ENCODE results near the gene LRMDA.

LRMDA gene

DNA sequence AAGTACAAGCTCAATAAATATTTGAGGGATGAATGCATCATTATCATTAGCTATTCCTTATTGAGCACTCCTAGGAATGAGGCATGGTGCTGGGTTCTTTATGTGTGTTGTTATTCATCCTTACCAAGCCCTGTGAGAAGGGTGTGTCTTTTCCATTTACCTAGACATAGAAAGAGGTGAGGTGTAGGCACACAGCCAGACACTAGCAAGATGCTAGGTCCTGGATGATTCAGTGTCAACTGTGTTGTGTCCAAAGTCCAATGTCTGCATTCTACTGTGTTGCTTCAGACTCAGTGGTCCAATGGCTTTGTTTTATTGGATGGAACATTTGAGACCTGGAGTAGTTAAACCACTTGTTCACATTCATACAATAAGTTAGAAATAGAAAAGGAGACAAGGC, 605.5 kb downstream of the LRMDA start:
- no peaks in the 10 kb centered on the region for H3K9me3 ChIP-seq (ENCODE audit: insufficient read depth, low read depth, low read length)
- TF ChIP-seq, protein P1, sequence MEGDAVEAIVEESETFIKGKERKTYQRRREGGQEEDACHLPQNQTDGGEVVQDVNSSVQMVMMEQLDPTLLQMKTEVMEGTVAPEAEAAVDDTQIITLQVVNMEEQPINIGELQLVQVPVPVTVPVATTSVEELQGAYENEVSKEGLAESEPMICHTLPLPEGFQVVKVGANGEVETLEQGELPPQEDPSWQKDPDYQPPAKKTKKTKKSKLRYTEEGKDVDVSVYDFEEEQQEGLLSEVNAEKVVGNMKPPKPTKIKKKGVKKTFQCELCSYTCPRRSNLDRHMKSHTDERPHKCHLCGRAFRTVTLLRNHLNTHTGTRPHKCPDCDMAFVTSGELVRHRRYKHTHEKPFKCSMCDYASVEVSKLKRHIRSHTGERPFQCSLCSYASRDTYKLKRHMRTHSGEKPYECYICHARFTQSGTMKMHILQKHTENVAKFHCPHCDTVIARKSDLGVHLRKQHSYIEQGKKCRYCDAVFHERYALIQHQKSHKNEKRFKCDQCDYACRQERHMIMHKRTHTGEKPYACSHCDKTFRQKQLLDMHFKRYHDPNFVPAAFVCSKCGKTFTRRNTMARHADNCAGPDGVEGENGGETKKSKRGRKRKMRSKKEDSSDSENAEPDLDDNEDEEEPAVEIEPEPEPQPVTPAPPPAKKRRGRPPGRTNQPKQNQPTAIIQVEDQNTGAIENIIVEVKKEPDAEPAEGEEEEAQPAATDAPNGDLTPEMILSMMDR (conservative IDR thresholded peaks at IDR 0.05; ENCODE audit: low read length): no peak
- no peak for TF ChIP-seq EZH2phosphoT487 (IDR thresholded peaks at IDR 0.05; ENCODE audit: borderline replicate concordance)
- H3K79me2 ChIP-seq (ENCODE audit: insufficient read depth, low read length): no peaks in the 10 kb centered on the region
- no peak overlapping the region for H3K4me3 ChIP-seq (ENCODE audit: low read length, poor library complexity, severe bottlenecking)
- no peaks in the 10 kb centered on the region for H3K27me3 ChIP-seq (ENCODE audit: insufficient read depth, low read length, poor library complexity, severe bottlenecking)
- H4K20me1 ChIP-seq (ENCODE audit: insufficient read depth, low read length, poor library complexity, severe bottlenecking): no peaks in the 10 kb centered on the region
- no peaks in the 10 kb centered on the region for H3K4me1 ChIP-seq (ENCODE audit: insufficient read depth, low read length, poor library complexity, severe bottlenecking)
- no peak overlapping the region for H2AFZ ChIP-seq (ENCODE audit: low read length)
- H3K9ac ChIP-seq (ENCODE audit: low read depth, low read length, poor library complexity, severe bottlenecking): no peak overlapping the region
- H3K4me2 ChIP-seq (ENCODE audit: low read depth, low read length, poor library complexity, severe bottlenecking): no peak overlapping the region
- no peaks in the 10 kb centered on the region for H3K9me2 ChIP-seq (replicated peaks; ENCODE audit: low read depth, low read length)
- no peaks in the 10 kb centered on the region for H3F3A ChIP-seq (ENCODE audit: low read depth)
- no peaks in the 10 kb centered on the region for H3K36me3 ChIP-seq (ENCODE audit: insufficient read depth, low read length)

DNA sequence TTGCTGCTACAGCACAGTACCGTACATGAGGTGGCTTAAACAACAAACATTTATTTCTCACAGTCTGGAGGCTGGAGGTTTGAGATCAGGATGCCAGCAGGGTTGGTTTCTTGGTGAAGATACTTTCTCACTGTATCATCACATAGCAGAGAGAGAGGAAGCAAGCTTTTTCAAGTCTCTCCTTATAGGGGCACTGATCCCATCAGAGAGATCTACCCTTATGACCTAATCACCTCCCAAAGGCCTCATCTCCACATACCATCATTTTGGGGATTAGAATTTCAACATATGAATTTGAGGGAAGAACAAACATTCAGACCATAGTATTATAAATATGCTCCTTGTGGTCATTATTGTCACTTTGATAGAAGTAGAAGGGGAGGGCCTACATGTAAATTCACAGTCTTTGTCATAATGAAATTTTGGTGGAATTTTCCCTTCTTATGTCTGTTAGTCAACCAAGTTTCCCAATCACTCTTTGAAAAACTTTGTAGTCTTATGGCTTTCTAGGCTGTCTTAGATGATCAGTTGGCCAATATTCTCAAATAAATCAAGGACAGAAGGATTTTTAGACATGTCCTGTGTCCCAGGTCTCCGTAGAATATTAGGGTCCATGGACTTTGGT, 606.2 kb downstream of the LRMDA start:
- no peaks in the 10 kb centered on the region for H4K20me1 ChIP-seq (ENCODE audit: insufficient read depth, low read length, poor library complexity, severe bottlenecking)
- no peaks in the 10 kb centered on the region for H3K9me2 ChIP-seq (replicated peaks; ENCODE audit: low read depth, low read length)
- H3K9ac ChIP-seq (ENCODE audit: low read depth, low read length, poor library complexity, severe bottlenecking): no peak overlapping the region
- no peaks in the 10 kb centered on the region for H3K27me3 ChIP-seq (ENCODE audit: insufficient read depth, low read length, poor library complexity, severe bottlenecking)
- H3K4me1 ChIP-seq (ENCODE audit: insufficient read depth, low read length, poor library complexity, severe bottlenecking): no peaks in the 10 kb centered on the region
- H3K9me3 ChIP-seq (ENCODE audit: insufficient read depth, low read depth, low read length): no peaks in the 10 kb centered on the region
- no peaks in the 10 kb centered on the region for H3F3A ChIP-seq (ENCODE audit: low read depth)
- H2AFZ ChIP-seq (ENCODE audit: low read length): no peak overlapping the region
- H3K4me2 ChIP-seq (ENCODE audit: low read depth, low read length, poor library complexity, severe bottlenecking): no peak overlapping the region
- no peak for TF ChIP-seq EZH2phosphoT487 (IDR thresholded peaks at IDR 0.05; ENCODE audit: borderline replicate concordance)
- TF ChIP-seq, protein P1 (conservative IDR thresholded peaks at IDR 0.05; ENCODE audit: low read length): no peak
- H3K79me2 ChIP-seq (ENCODE audit: insufficient read depth, low read length): no peaks in the 10 kb centered on the region
- no peak overlapping the region for H3K4me3 ChIP-seq (ENCODE audit: low read length, poor library complexity, severe bottlenecking)
- H3K36me3 ChIP-seq (ENCODE audit: insufficient read depth, low read length): no peaks in the 10 kb centered on the region

DNA sequence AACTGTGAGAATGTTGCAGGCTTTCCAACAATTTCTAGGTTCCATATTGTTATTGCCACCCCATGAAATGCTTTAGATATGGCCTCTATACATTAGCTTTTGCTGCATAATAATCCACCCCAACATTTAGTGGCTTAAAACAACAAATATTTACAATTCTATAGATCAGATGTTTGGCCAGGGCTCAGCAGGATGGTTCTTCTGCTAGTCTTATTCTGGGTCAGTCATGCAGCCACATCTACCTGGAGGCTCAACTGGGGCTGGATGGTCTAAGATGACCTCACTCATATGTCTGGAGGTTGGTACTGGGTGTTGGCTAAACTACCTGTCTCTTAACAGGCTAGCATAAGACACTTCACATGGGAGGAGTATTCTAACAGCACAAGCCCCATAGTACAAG, 607.3 kb downstream of the LRMDA start:
- Histone ChIP-seq H3F3A (ENCODE audit: low read depth) (no peaks in the 10 kb centered on the region), H3K36me3 (ENCODE audit: insufficient read depth, low read length) (no peaks in the 10 kb centered on the region), H3K4me1 (ENCODE audit: insufficient read depth, low read length, poor library complexity, severe bottlenecking) (no peaks in the 10 kb centered on the region), H3K27me3 (ENCODE audit: insufficient read depth, low read length, poor library complexity, severe bottlenecking) (no peaks in the 10 kb centered on the region), H2AFZ (ENCODE audit: low read length) (no peak overlapping the region), H3K4me2 (ENCODE audit: low read depth, low read length, poor library complexity, severe bottlenecking) (no peak overlapping the region), H3K9me2 (replicated peaks; ENCODE audit: low read depth, low read length) (no peaks in the 10 kb centered on the region), H3K9me3 (ENCODE audit: insufficient read depth, low read depth, low read length) (no peaks in the 10 kb centered on the region), H4K20me1 (ENCODE audit: insufficient read depth, low read length, poor library complexity, severe bottlenecking) (no peaks in the 10 kb centered on the region), H3K4me3 (ENCODE audit: low read length, poor library complexity, severe bottlenecking) (no peak overlapping the region), H3K79me2 (ENCODE audit: insufficient read depth, low read length) (no peaks in the 10 kb centered on the region), H3K9ac (ENCODE audit: low read depth, low read length, poor library complexity, severe bottlenecking) (no peak overlapping the region)
- TF ChIP-seq, protein P1 (conservative IDR thresholded peaks at IDR 0.05; ENCODE audit: low read length): no peak
- TF ChIP-seq EZH2phosphoT487 (IDR thresholded peaks at IDR 0.05; ENCODE audit: borderline replicate concordance): no peak

All from Loucy (cell line).